OCI-LY3 (cell line): ENCODE results near the gene EDRF1.

ENCODE experiments used
- EZH2phosphoT487 ChIP-seq: fragments of 200-600 bp; shearing (Covaris generic); IDR thresholded peaks from 2 replicates; pipeline ENCODE4 v1.6.1; 2018; ENCODE audit warnings: antibody characterized with exemption, mixed run types, low read depth
- TF ChIP-seq, protein P1 (sequence below): fragments of 200-600, 300-600 bp; sonication (generic); IDR thresholded peaks from 2 replicates; pipeline ENCODE4 v1.5.1; 2014; ENCODE audit warnings: antibody characterized with exemption, low read length, low read depth

DNA sequence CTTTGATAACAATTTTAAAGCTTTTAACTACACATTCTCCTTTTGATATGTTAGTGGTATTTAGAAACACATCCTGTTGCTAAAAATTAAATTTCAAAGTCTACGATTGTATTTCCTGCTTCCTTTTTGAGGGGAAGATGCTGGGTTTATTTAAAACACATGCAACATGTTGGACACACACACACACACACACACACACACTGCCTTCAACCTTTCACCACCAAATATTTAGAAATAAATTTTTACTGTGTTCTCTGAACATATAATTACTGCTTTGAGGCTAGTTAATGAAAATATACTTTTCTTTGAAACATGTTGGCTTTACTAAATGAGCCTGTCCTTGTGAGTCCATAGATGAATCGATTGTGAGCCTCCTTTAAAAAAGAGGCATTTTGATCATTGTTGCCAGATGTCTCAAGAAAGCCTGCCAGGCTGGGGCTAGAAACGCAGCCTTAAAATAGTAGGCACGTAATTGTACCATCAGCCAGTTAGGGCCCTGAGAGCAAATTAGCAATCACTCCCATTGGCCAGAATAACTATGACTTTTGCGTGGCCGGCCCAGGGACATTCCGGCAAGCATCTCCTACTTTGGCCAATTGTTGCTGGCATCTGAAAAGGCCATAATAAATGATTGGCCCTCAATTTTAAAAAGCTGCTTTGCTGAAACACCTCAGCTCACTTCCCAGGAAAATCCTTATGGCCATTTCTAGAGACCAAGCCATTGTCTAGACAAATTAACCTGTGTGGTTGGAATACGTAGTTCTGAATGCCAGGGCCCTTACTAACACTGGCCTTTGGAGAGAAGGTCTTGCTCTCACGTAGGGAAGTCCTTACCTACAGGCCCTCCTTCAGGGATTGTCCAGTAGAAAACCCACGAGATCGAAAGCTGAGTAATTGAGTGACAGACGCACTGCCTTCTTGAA lies 26.6 kb upstream of the EDRF1 start:
- TF ChIP-seq, protein P1, sequence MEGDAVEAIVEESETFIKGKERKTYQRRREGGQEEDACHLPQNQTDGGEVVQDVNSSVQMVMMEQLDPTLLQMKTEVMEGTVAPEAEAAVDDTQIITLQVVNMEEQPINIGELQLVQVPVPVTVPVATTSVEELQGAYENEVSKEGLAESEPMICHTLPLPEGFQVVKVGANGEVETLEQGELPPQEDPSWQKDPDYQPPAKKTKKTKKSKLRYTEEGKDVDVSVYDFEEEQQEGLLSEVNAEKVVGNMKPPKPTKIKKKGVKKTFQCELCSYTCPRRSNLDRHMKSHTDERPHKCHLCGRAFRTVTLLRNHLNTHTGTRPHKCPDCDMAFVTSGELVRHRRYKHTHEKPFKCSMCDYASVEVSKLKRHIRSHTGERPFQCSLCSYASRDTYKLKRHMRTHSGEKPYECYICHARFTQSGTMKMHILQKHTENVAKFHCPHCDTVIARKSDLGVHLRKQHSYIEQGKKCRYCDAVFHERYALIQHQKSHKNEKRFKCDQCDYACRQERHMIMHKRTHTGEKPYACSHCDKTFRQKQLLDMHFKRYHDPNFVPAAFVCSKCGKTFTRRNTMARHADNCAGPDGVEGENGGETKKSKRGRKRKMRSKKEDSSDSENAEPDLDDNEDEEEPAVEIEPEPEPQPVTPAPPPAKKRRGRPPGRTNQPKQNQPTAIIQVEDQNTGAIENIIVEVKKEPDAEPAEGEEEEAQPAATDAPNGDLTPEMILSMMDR: no peak
- no peak for TF ChIP-seq EZH2phosphoT487
